Skin epidermis (tissue), 12 donors: ENCODE measurements around the gene SCAMP5.

Experiments
- H3K27ac ChIP-seq, 21 experiments: fragments of 200-600 bp; sonication (generic) in 11 of 21; one replicate each; pipeline ENCODE4 v1.5.0; 2020; ENCODE audit warnings: mild to moderate bottlenecking in 3 of 21, inconsistent platforms in 2 of 21, moderate library complexity in 2 of 21
- H3K4me3 ChIP-seq, 7 experiments: fragments of 200-600 bp; sonication (generic) in 2 of 7; one replicate each; pipeline ENCODE4 v1.5.0; 2020; ENCODE audit warnings: inconsistent platforms in 2 of 7, mild to moderate bottlenecking in 2 of 7, moderate library complexity in 1 of 7

The SCAMP5 gene

DNA sequence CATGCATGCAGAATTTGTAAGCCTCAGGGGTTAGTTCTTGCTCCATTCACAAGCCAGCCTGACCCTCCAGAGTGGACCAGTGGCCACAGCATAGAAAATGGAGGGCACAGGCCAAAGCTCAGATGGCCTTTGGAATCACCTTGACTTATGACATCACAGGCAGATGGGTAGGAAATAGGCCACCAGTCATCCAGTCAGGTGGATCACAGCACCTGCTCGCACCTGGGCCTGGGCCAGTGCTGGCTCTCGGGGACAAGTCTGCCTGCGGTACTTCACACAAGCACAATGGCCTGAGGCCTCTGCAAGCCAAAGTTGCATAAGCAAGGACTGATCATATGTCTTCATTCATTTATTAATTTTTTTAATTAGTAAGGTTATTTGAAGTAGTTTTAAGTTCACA, 67.3 kb downstream of the SCAMP5 start:
- H3K27ac ChIP-seq = no peak overlapping the region
- H3K4me3 ChIP-seq = no peak overlapping the region

DNA sequence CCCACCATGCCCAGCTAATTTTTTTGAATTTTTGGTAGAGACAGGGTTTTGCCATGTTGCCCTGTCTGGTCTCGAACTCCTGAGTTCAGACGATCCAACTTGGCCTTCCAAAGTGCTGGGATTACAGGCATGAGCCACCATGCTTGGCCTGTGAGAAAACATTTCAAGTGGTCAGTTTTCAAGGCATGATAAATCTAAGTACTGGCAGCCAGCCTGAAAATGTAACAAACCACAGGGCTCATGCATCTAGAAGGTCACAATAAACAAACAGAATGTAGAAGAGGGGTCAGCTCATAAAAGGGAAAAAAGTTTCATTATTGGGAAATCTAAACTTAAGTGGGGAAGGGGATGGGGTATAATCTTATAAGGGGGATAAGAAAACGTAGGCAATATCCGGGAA, 68.0 kb downstream of the SCAMP5 start:
- H3K4me3 ChIP-seq = no peak overlapping the region
- no peak overlapping the region for H3K27ac ChIP-seq

- Histone ChIP-seq H3K27ac (no peak overlapping the region), H3K4me3 (no peak overlapping the region)
These were observed 68.5 kb downstream of the SCAMP5 start for GRCh38 chr15:75063889-75064288.

GRCh38 chr15:75064846-75065245, 69.5 kb downstream of the SCAMP5 start:
- H3K27ac ChIP-seq = peak overlapping the region in 1 of 21 experiments; percentile 33
- H3K4me3 ChIP-seq = no peak overlapping the region

- Histone ChIP-seq H3K4me3 (no peak overlapping the region), H3K27ac (peak overlapping the region in 2 of 21 experiments; percentile 1 to 33)
These were observed 70.1 kb downstream of the SCAMP5 start for GRCh38 chr15:75065467-75065850.

DNA sequence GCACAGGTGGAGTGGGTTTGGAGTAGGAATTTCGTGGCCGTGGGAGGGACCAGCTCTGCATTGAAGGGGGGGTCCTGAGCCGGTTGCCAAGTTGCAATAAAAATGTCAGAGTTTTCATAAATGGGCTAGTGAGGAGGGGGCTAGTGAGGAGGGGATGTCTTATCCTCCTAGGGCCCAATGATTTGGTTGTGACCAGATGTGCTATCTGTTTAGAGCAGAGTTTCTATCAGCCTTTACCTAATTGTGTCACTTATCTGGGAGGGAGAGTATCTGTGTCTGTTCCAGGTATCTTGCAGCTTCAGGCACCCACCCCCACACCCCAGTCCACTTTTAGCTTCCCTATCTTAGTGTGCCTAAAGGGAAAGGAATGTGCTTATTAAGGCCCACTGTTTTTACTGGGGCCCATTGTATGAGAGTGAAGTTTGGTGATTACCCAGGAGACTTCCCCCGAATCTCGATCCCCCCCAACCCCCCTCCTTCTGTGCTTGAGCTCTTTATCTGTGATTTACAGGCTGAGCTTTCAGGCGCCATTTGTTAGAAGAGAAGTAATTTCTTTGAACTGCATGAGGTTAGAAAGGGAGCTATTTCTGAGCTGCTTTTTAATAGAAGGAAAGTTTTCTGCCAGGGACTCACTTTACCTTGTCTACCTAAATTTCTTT, 70.6 kb downstream of the SCAMP5 start:
- Histone ChIP-seq H3K27ac (peak overlapping the region in 1 of 21 experiments; percentile 30), H3K4me3 (no peak overlapping the region)

- peak overlapping the region in 2 of 21 experiments; percentile 41 to 52 for H3K27ac ChIP-seq
- H3K4me3 ChIP-seq = no peak overlapping the region
These were observed 71.9 kb downstream of the SCAMP5 start for GRCh38 chr15:75067123-75067830.

- no peak overlapping the region for H3K4me3 ChIP-seq
- H3K27ac ChIP-seq = peak overlapping the region in 3 of 21 experiments; percentile 52 to 72 (median 59)
These were observed 73.4 kb downstream of the SCAMP5 start for GRCh38 chr15:75068748-75069147.

DNA sequence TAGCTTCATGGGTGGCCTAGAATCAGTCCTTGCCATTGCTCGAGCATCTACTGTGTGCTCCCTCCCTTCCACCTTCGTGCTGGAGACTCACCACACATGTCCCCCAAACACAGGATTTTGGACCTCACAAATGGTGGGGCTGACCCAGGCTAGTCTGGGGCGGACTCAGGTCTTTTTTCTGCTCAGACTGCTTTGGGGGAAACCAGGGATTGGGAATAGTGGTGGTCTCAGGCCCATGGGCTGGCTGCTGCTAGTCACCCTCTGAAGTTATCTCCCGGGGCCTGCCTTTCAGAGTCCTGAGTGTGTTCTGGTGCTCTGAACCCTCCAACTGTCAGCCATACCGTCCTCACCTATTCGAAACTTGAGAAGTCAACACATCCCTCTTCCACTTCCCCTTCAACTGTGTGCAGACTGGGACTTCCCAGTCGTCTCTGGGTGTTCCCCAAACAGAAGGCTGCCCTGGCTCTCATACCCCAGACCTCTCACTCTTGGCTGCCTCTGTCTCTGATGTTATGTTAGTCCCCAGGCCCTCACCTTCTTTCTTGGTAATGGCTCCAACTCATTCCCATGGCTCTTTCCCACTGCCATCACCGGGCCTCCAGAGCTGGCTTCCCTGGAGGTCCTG, 74.0 kb downstream of the SCAMP5 start:
- H3K4me3 ChIP-seq = no peak overlapping the region
- peak overlapping the region in 7 of 21 experiments; percentile 9 to 72 (median 51) for H3K27ac ChIP-seq

DNA sequence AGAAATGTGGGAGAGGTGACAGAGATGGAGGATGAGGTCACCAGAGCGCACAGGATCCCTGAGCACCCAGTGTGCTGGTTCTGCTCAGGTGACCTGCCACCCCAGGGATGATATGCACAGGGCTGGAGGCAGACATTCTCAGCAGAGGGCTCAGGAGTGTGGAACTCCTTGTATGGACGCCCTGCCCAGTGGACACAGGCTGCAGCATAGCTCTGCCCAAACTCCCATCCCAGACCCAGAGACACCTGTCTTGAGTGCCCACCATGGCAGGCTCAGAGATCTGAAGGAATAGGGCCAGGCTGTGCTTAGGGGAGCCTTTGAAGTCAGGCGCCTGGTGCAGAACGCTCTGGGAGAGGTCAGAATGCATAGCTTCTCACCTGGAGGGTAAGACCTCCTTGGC, 75.3 kb downstream of the SCAMP5 start:
- Histone ChIP-seq H3K4me3 (no peak overlapping the region), H3K27ac (peak overlapping the region in 2 of 21 experiments; percentile 52 to 72)
